Measurements from ENCODE around the gene TGM2. TPM values are rescaled to one million over a fixed set of nuclear protein-coding genes. Genes with fewer than 3 reads are reported as not detected.

TGM2 gene
- total and polyA plus RNA-seq, 2 donors (not counting 1 experiment from before 2014, with no cell fraction given) = 2.4 to 60.8 TPM

DNA sequence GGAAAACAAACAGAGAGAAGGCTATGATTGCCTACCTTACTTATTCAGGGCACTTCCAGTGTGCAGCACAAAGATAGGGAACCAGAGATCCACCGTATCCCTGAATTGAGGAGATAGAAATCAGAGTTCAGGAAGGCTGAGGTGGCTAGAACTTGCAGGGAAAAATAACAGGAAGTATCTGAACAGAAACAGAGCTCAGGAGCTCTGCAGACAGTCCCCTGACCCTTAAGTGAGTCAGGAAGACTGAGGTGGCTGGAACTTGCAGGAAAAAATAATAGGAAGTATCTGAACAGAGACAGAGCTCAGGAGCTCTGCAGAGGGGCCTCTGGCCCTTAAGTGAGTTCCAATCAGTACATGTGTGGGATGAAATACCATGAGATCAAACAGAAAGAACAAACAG is 66.1 kb downstream of the TGM2 start:
- Histone ChIP-seq H4K20me1 (ENCODE audit: control insufficient read depth, insufficient read depth, low read length, poor library complexity, severe bottlenecking) (no peaks in the 10 kb centered on the region), H3K9ac (ENCODE audit: low read length) (no peak overlapping the region), H3K27me3 (replicated peaks in 1 of 4; ENCODE audit: control extremely low read depth in 1 of 4, control insufficient read depth in 3 of 4, insufficient read depth in 4 of 4, low read length in 3 of 4) (no peaks in the 10 kb centered on the region), H3K4me1 (ENCODE audit: control insufficient read depth in 2 of 2, insufficient read depth in 2 of 2, low read length in 2 of 2) (peaks cover 24 to 29% of the 10 kb centered on the region in 2 donors), H3K27ac (ENCODE audit: low read length in 2 of 2) (no peak overlapping the region), H3K4me3 (ENCODE audit: control extremely low read depth in 1 of 5, extremely low read depth in 1 of 5, insufficient read depth in 1 of 5, low read depth in 2 of 5, low read length in 4 of 5) (no peak overlapping the region), H3K9me3 (ENCODE audit: control extremely low read depth in 1 of 3, control insufficient read depth in 2 of 3, insufficient read depth in 1 of 3, low read length in 2 of 3) (peaks cover 0 to 4% (median 1%) of the 10 kb centered on the region in 3 donors), H3K36me3 (replicated peaks in 1 of 2; ENCODE audit: control extremely low read depth in 1 of 2, control insufficient read depth in 1 of 2, extremely low read depth in 1 of 2, insufficient read depth in 2 of 2, low read length in 1 of 2) (no peaks in the 10 kb centered on the region), H3K79me2 (ENCODE audit: control insufficient read depth, insufficient read depth, low read length) (peaks cover 5% of the 10 kb centered on the region), H3K4me2 (replicated peaks; ENCODE audit: low read depth, low read length, poor library complexity, severe bottlenecking) (no peak overlapping the region), H2AFZ (ENCODE audit: insufficient read depth, low read depth, low read length, poor library complexity, severe bottlenecking) (no peak overlapping the region)
- CTCF ChIA-PET = interaction anchor here (0.6 to 14.1 kb wide), 8 partner anchors 13 to 121 kb away, joined by 3 to 131 read pairs (median 5); partner anchors contain the start of gene TGM2
- ATAC-seq (ENCODE audit: low read depth) (no peak), DNase-seq (no peak)
- TF ChIP-seq, protein P1, sequence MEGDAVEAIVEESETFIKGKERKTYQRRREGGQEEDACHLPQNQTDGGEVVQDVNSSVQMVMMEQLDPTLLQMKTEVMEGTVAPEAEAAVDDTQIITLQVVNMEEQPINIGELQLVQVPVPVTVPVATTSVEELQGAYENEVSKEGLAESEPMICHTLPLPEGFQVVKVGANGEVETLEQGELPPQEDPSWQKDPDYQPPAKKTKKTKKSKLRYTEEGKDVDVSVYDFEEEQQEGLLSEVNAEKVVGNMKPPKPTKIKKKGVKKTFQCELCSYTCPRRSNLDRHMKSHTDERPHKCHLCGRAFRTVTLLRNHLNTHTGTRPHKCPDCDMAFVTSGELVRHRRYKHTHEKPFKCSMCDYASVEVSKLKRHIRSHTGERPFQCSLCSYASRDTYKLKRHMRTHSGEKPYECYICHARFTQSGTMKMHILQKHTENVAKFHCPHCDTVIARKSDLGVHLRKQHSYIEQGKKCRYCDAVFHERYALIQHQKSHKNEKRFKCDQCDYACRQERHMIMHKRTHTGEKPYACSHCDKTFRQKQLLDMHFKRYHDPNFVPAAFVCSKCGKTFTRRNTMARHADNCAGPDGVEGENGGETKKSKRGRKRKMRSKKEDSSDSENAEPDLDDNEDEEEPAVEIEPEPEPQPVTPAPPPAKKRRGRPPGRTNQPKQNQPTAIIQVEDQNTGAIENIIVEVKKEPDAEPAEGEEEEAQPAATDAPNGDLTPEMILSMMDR (IDR thresholded peaks at IDR 0.05) = no peak
- no peak for TF ChIP-seq EZH2 (IDR thresholded peaks at IDR 0.05; ENCODE audit: borderline replicate concordance, insufficient read depth, low read depth, low read length, poor library complexity, severe bottlenecking)
- Mint-ChIP-seq H3K4me1 (peaks cover 33% of the 10 kb centered on the region), H3K27me3 (no peaks in the 10 kb centered on the region), H3K27ac (peak overlapping the region; percentile 60), H3K9me3 (ENCODE audit: insufficient read depth) (peaks cover 5% of the 10 kb centered on the region), H3K4me3 (no peak overlapping the region)
- WGBS (ENCODE audit: insufficient coverage) = 100% methylated on average over 1 of the region's 1 CpG
- POLR2A ChIA-PET = no interaction called here
- intact Hi-C loops (cut with micrococcal nuclease) = no loop called here

GRCh38 chr20:38095017-38095686 is 69.9 kb downstream of the TGM2 start:
- POLR2A ChIA-PET = interaction anchor here (0.6 kb wide), 1 partner anchor 19 kb away, joined by 7 read pairs; no protein-coding TSS in a partner anchor
- Mint-ChIP-seq H3K27me3 (no peaks in the 10 kb centered on the region), H3K4me1 (peaks cover 68% of the 10 kb centered on the region), H3K9me3 (ENCODE audit: insufficient read depth) (no peaks in the 10 kb centered on the region), H3K27ac (peak overlapping the region; percentile 98), H3K4me3 (peak overlapping the region; percentile 77)
- peaks cover 53 to 60% of the 10 kb centered on the region in 2 donors for H3K4me1 ChIP-seq (ENCODE audit: control insufficient read depth in 2 of 2, insufficient read depth in 2 of 2, low read length in 2 of 2)
- DNase-seq (peak; percentile 50), ATAC-seq (ENCODE audit: low read depth) (no peak)
- H2AFZ ChIP-seq (ENCODE audit: insufficient read depth, low read depth, low read length, poor library complexity, severe bottlenecking) = peak overlapping the region; percentile 1
- no peaks in the 10 kb centered on the region for H4K20me1 ChIP-seq (ENCODE audit: control insufficient read depth, insufficient read depth, low read length, poor library complexity, severe bottlenecking)
- peak overlapping the region; percentile 95 to 96 for H3K27ac ChIP-seq (ENCODE audit: low read length in 2 of 2)
- H3K9ac ChIP-seq (ENCODE audit: low read length) = peak overlapping the region; percentile 49
- WGBS (ENCODE audit: insufficient coverage) = 76% methylated on average over 5 of the region's 7 CpGs
- peak overlapping the region in 1 of 5 experiments; percentile 0 for H3K4me3 ChIP-seq (ENCODE audit: control extremely low read depth in 1 of 5, extremely low read depth in 1 of 5, insufficient read depth in 1 of 5, low read depth in 2 of 5, low read length in 4 of 5)
- H3K4me2 ChIP-seq (replicated peaks; ENCODE audit: low read depth, low read length, poor library complexity, severe bottlenecking) = peak overlapping the region; percentile 54
- no peaks in the 10 kb centered on the region for H3K27me3 ChIP-seq (replicated peaks in 1 of 4; ENCODE audit: control extremely low read depth in 1 of 4, control insufficient read depth in 3 of 4, insufficient read depth in 4 of 4, low read length in 3 of 4)
- intact Hi-C loops (cut with micrococcal nuclease) = loop anchor here (2.0 kb wide), 1 partner anchor 62 kb away; the partner anchor contains the start of genes RPRD1B and TTI1
- CTCF ChIA-PET = interaction anchor here (2.0 to 14.1 kb wide), 4 partner anchors 19 to 127 kb away, joined by 9 to 131 read pairs (median 14); no protein-coding TSS in a partner anchor
- peaks cover 3 to 6% of the 10 kb centered on the region in 2 experiments for H3K36me3 ChIP-seq (replicated peaks in 1 of 2; ENCODE audit: control extremely low read depth in 1 of 2, control insufficient read depth in 1 of 2, extremely low read depth in 1 of 2, insufficient read depth in 2 of 2, low read length in 1 of 2)
- TF ChIP-seq, protein P1 (IDR thresholded peaks at IDR 0.05) = no peak
- H3K9me3 ChIP-seq (ENCODE audit: control extremely low read depth in 1 of 3, control insufficient read depth in 2 of 3, insufficient read depth in 1 of 3, low read length in 2 of 3) = peaks cover 0 to 1% (median 0%) of the 10 kb centered on the region in 3 donors
- peaks cover 5% of the 10 kb centered on the region for H3K79me2 ChIP-seq (ENCODE audit: control insufficient read depth, insufficient read depth, low read length)
